Measurements from ENCODE around the gene SFT2D2.

SFT2D2 gene

GRCh38 chr1:168287237-168287664, 61.4 kb downstream of the SFT2D2 start:
- Histone ChIP-seq H3K18ac (ENCODE audit: low read length) (no peak overlapping the region), H4K8ac (ENCODE audit: low read depth, low read length) (no peak overlapping the region), H2AFZ (ENCODE audit: low read length) (no peak overlapping the region), H3K27ac (replicated peaks; ENCODE audit: low read length) (no peak overlapping the region), H2BK120ac (ENCODE audit: low read depth, low read length) (no peak overlapping the region), H3K4ac (ENCODE audit: low read length) (no peak overlapping the region), H3K9me3 (replicated peaks in 1 of 2; ENCODE audit: control insufficient read depth in 2 of 2, insufficient read depth in 1 of 2, low read depth in 1 of 2, low read length in 2 of 2) (no peaks in the 10 kb centered on the region), H3K79me1 (ENCODE audit: low read depth, low read length) (no peaks in the 10 kb centered on the region), H2BK15ac (ENCODE audit: low read length) (no peak overlapping the region), H3K4me2 (ENCODE audit: insufficient read depth, low read length, poor library complexity, severe bottlenecking) (no peak overlapping the region), H3K9ac (ENCODE audit: low read depth, low read length, poor library complexity) (no peak overlapping the region), H2BK12ac (ENCODE audit: low read length) (no peak overlapping the region), H3K23ac (ENCODE audit: low read depth, low read length, poor library complexity) (no peak overlapping the region), H3K4me1 (ENCODE audit: control insufficient read depth in 2 of 2, insufficient read depth in 1 of 2, low read depth in 1 of 2, low read length in 2 of 2) (peaks cover 2% of the 10 kb centered on the region in 2 donors), H2BK5ac (ENCODE audit: low read length) (no peak overlapping the region), H3K27me3 (ENCODE audit: control insufficient read depth in 3 of 3, insufficient read depth in 3 of 3, low read depth in 1 of 3, low read length in 3 of 3) (no peaks in the 10 kb centered on the region), H2AK5ac (ENCODE audit: low read depth, low read length) (no peak overlapping the region), H4K91ac (ENCODE audit: low read depth, low read length, poor library complexity) (no peak overlapping the region), H3K36me3 (replicated peaks in 1 of 2; ENCODE audit: control insufficient read depth in 2 of 2, insufficient read depth in 2 of 2, low read length in 2 of 2) (no peaks in the 10 kb centered on the region), H3K14ac (ENCODE audit: low read length) (no peak overlapping the region), H3K4me3 (ENCODE audit: low read length in 2 of 2) (no peak overlapping the region)
- DNase-seq (ENCODE audit: low spot score), result no peak
- no CpG with 5 or more reads among the region's 1 CpG for WGBS, 2 donors (ENCODE audit: extremely low coverage in 2 of 2, insufficient read length in 2 of 2, insufficient replicate concordance in 1 of 2)

GRCh38 chr1:168288311-168289052, 62.7 kb downstream of the SFT2D2 start:
- Histone ChIP-seq H2BK15ac (ENCODE audit: low read length) (no peak overlapping the region), H4K91ac (ENCODE audit: low read depth, low read length, poor library complexity) (no peak overlapping the region)

GRCh38 chr1:168291222-168291837, 65.5 kb downstream of the SFT2D2 start:
- no peaks in the 10 kb centered on the region for H3K9me3 ChIP-seq (replicated peaks in 1 of 2; ENCODE audit: control insufficient read depth in 2 of 2, insufficient read depth in 1 of 2, low read depth in 1 of 2, low read length in 2 of 2)
- peaks cover 0 to 2% of the 10 kb centered on the region in 2 donors for H3K4me1 ChIP-seq (ENCODE audit: control insufficient read depth in 2 of 2, insufficient read depth in 1 of 2, low read depth in 1 of 2, low read length in 2 of 2)
- no peak overlapping the region for H3K27ac ChIP-seq (replicated peaks; ENCODE audit: low read length)
- no peak overlapping the region for H2BK5ac ChIP-seq (ENCODE audit: low read length)
- no CpG with 5 or more reads among the region's 15 CpGs for WGBS, 2 donors (ENCODE audit: extremely low coverage in 2 of 2, insufficient read length in 2 of 2, insufficient replicate concordance in 1 of 2)
- H3K4me3 ChIP-seq (ENCODE audit: low read length in 2 of 2), result no peak overlapping the region
- no peak overlapping the region for H3K9ac ChIP-seq (ENCODE audit: low read depth, low read length, poor library complexity)
- H3K36me3 ChIP-seq (replicated peaks in 1 of 2; ENCODE audit: control insufficient read depth in 2 of 2, insufficient read depth in 2 of 2, low read length in 2 of 2), result no peaks in the 10 kb centered on the region
- no peaks in the 10 kb centered on the region for H3K27me3 ChIP-seq (ENCODE audit: control insufficient read depth in 3 of 3, insufficient read depth in 3 of 3, low read depth in 1 of 3, low read length in 3 of 3)
- no peak overlapping the region for H2AFZ ChIP-seq (ENCODE audit: low read length)
- H3K79me1 ChIP-seq (ENCODE audit: low read depth, low read length), result no peaks in the 10 kb centered on the region
- no peak overlapping the region for H3K23ac ChIP-seq (ENCODE audit: low read depth, low read length, poor library complexity)
- no peak overlapping the region for H2AK5ac ChIP-seq (ENCODE audit: low read depth, low read length)
- no peak overlapping the region for H3K4me2 ChIP-seq (ENCODE audit: insufficient read depth, low read length, poor library complexity, severe bottlenecking)
- no peak overlapping the region for H3K4ac ChIP-seq (ENCODE audit: low read length)
- no peak overlapping the region for H2BK12ac ChIP-seq (ENCODE audit: low read length)
- H2BK15ac ChIP-seq (ENCODE audit: low read length), result no peak overlapping the region
- H4K8ac ChIP-seq (ENCODE audit: low read depth, low read length), result no peak overlapping the region
- H3K14ac ChIP-seq (ENCODE audit: low read length), result no peak overlapping the region
- no peak overlapping the region for H2BK120ac ChIP-seq (ENCODE audit: low read depth, low read length)
- no peak overlapping the region for H4K91ac ChIP-seq (ENCODE audit: low read depth, low read length, poor library complexity)
- H3K18ac ChIP-seq (ENCODE audit: low read length), result no peak overlapping the region
- DNase-seq (ENCODE audit: low spot score), result no peak

More at GRCh38 chr1:168288311-168289052, 62.7 kb downstream of the SFT2D2 start:
- H3K9me3 ChIP-seq (replicated peaks in 1 of 2; ENCODE audit: control insufficient read depth in 2 of 2, insufficient read depth in 1 of 2, low read depth in 1 of 2, low read length in 2 of 2), result no peaks in the 10 kb centered on the region
- no peak overlapping the region for H2BK5ac ChIP-seq (ENCODE audit: low read length)
- H3K4me1 ChIP-seq (ENCODE audit: control insufficient read depth in 2 of 2, insufficient read depth in 1 of 2, low read depth in 1 of 2, low read length in 2 of 2), result peaks cover 2% of the 10 kb centered on the region in 2 donors
- H3K9ac ChIP-seq (ENCODE audit: low read depth, low read length, poor library complexity), result no peak overlapping the region
- H3K14ac ChIP-seq (ENCODE audit: low read length), result no peak overlapping the region
- H2BK120ac ChIP-seq (ENCODE audit: low read depth, low read length), result no peak overlapping the region
- H2AFZ ChIP-seq (ENCODE audit: low read length), result no peak overlapping the region
- no peaks in the 10 kb centered on the region for H3K79me1 ChIP-seq (ENCODE audit: low read depth, low read length)
- H3K4me2 ChIP-seq (ENCODE audit: insufficient read depth, low read length, poor library complexity, severe bottlenecking), result no peak overlapping the region
- H3K27ac ChIP-seq (replicated peaks; ENCODE audit: low read length), result no peak overlapping the region
- H3K4me3 ChIP-seq (ENCODE audit: low read length in 2 of 2), result no peak overlapping the region
- H3K27me3 ChIP-seq (ENCODE audit: control insufficient read depth in 3 of 3, insufficient read depth in 3 of 3, low read depth in 1 of 3, low read length in 3 of 3), result no peaks in the 10 kb centered on the region
- no peak overlapping the region for H3K18ac ChIP-seq (ENCODE audit: low read length)
- H3K23ac ChIP-seq (ENCODE audit: low read depth, low read length, poor library complexity), result no peak overlapping the region
- H4K8ac ChIP-seq (ENCODE audit: low read depth, low read length), result no peak overlapping the region
- H3K36me3 ChIP-seq (replicated peaks in 1 of 2; ENCODE audit: control insufficient read depth in 2 of 2, insufficient read depth in 2 of 2, low read length in 2 of 2), result no peaks in the 10 kb centered on the region
- no CpG with 5 or more reads among the region's 3 CpGs for whole genome bisulfite sequencing, 2 donors (ENCODE audit: extremely low coverage in 2 of 2, insufficient read length in 2 of 2, insufficient replicate concordance in 1 of 2)
- DNase-seq (ENCODE audit: low spot score), result no peak
- H3K4ac ChIP-seq (ENCODE audit: low read length), result no peak overlapping the region
- H2AK5ac ChIP-seq (ENCODE audit: low read depth, low read length), result no peak overlapping the region
- H2BK12ac ChIP-seq (ENCODE audit: low read length), result no peak overlapping the region

- Histone ChIP-seq H3K14ac (ENCODE audit: low read length) (no peak overlapping the region), H2AFZ (ENCODE audit: low read length) (no peak overlapping the region), H4K91ac (ENCODE audit: low read depth, low read length, poor library complexity) (no peak overlapping the region), H3K4ac (ENCODE audit: low read length) (no peak overlapping the region), H3K9me3 (replicated peaks in 1 of 2; ENCODE audit: control insufficient read depth in 2 of 2, insufficient read depth in 1 of 2, low read depth in 1 of 2, low read length in 2 of 2) (no peaks in the 10 kb centered on the region), H3K79me1 (ENCODE audit: low read depth, low read length) (no peaks in the 10 kb centered on the region), H3K9ac (ENCODE audit: low read depth, low read length, poor library complexity) (no peak overlapping the region), H3K4me2 (ENCODE audit: insufficient read depth, low read length, poor library complexity, severe bottlenecking) (no peak overlapping the region), H3K23ac (ENCODE audit: low read depth, low read length, poor library complexity) (no peak overlapping the region), H3K18ac (ENCODE audit: low read length) (no peak overlapping the region), H3K4me3 (ENCODE audit: low read length in 2 of 2) (peak overlapping the region in 1 of 2 donors; percentile 3), H3K27me3 (ENCODE audit: control insufficient read depth in 3 of 3, insufficient read depth in 3 of 3, low read depth in 1 of 3, low read length in 3 of 3) (no peaks in the 10 kb centered on the region), H3K36me3 (replicated peaks in 1 of 2; ENCODE audit: control insufficient read depth in 2 of 2, insufficient read depth in 2 of 2, low read length in 2 of 2) (no peaks in the 10 kb centered on the region), H3K4me1 (ENCODE audit: control insufficient read depth in 2 of 2, insufficient read depth in 1 of 2, low read depth in 1 of 2, low read length in 2 of 2) (no peaks in the 10 kb centered on the region), H2BK5ac (ENCODE audit: low read length) (no peak overlapping the region), H3K27ac (replicated peaks; ENCODE audit: low read length) (no peak overlapping the region), H2BK15ac (ENCODE audit: low read length) (no peak overlapping the region), H2AK5ac (ENCODE audit: low read depth, low read length) (no peak overlapping the region), H2BK12ac (ENCODE audit: low read length) (no peak overlapping the region), H4K8ac (ENCODE audit: low read depth, low read length) (no peak overlapping the region), H2BK120ac (ENCODE audit: low read depth, low read length) (no peak overlapping the region)
- no peak for DNase-seq (ENCODE audit: low spot score)
- WGBS, 2 donors (ENCODE audit: extremely low coverage in 2 of 2, insufficient read length in 2 of 2, insufficient replicate concordance in 1 of 2), result no CpG with 5 or more reads among the region's 1 CpG
Observed at GRCh38 chr1:168293356-168293755, 67.6 kb downstream of the SFT2D2 start.
